Body of pancreas (tissue), 4 donors: ENCODE results near the gene MRPL27. TPM values are rescaled to one million over a fixed set of nuclear protein-coding genes. Genes with fewer than 3 reads are reported as not detected.

Source experiments
- ATAC-seq: fragments of 150-250 bp; one replicate; pipeline ENCODE4 v1.9.1; 2016
- DNase-seq, 4 donors: peaks; one replicate each; pipeline ENCODE4 v3.0.0-alpha.2; 2019
- H3K27ac ChIP-seq, 4 donors: fragments of 200-600 bp; sonication (generic); 1 replicate in 3 of 4; 2 replicates in 1 of 4; pipeline versions ENCODE4 v1.5.1 to v1.6.1; 2016 to 2019; ENCODE audit warnings: mild to moderate bottlenecking in 1 of 4, mixed read lengths in 1 of 4, moderate library complexity in 1 of 4
- H3K27me3 ChIP-seq, 2 donors: fragments of 200-600 bp; sonication (generic); one replicate each; pipeline ENCODE4 v1.6.0; 2016; ENCODE audit warnings: mild to moderate bottlenecking in 1 of 2
- H3K36me3 ChIP-seq, 2 donors: fragments of 200-600 bp; sonication (generic); replicated peaks in 1 of 2; 2 replicates each; pipeline ENCODE4 v1.5.1; 2016; ENCODE audit warnings: low read depth in 2 of 2; ENCODE audit not compliant: insufficient read depth in 1 of 2
- H3K4me1 ChIP-seq: fragments of 200-600 bp; sonication (generic); one replicate; pipeline ENCODE4 v1.6.0; 2016
- H3K4me3 ChIP-seq, 2 donors: fragments of 200-600 bp; sonication (generic); 1 replicate in 1 of 2; 2 replicates in 1 of 2; pipeline ENCODE4 v1.5.1; 2016 to 2019
- H3K9me3 ChIP-seq, 3 donors: fragments of 200-600 bp; sonication (generic); 1 replicate in 2 of 3; 2 replicates in 1 of 3; pipeline ENCODE4 v1.5.1; 2016
- POLR2A ChIP-seq, 3 donors: fragments of 450-650 bp; IDR thresholded peaks; one replicate each; pipeline ENCODE4 v1.6.1; 2016; ENCODE audit warnings: antibody characterized with exemption in 3 of 3, mild to moderate bottlenecking in 2 of 3
- WGBS, 2 donors: methylation state at CpG; one replicate each; pipeline ENCODE4 v1.1.5; 2017; 5-methylcytosine and 5-hydroxymethylcytosine counted together
- intact Hi-C: fragments of 100-400 bp; cut with DNase I; formaldehyde crosslinking; loops from one replicate; pipeline ENCODE4 v1.15.1; 2023
- total RNA-seq, 2 donors: library from RNA; depleted of rRNA; stranded (reverse); fragments of >200 nt; gene quantifications; one replicate each; pipeline ENCODE4 v1.1.0, GENCODE V29; 2016
- TF ChIP-seq, protein P1 (sequence below), 7 experiments: fragments of 450-650 bp in 4 of 7; fragments of 200-600 bp in 3 of 7; sonication (generic) in 3 of 7; IDR thresholded peaks; one replicate each; pipeline ENCODE4 v1.5.1; 2016 to 2019; ENCODE audit warnings: antibody characterized with exemption in 7 of 7

Gene MRPL27
- total RNA-seq, 2 donors from 2014 or later = 26.5 to 31.3 TPM

DNA sequence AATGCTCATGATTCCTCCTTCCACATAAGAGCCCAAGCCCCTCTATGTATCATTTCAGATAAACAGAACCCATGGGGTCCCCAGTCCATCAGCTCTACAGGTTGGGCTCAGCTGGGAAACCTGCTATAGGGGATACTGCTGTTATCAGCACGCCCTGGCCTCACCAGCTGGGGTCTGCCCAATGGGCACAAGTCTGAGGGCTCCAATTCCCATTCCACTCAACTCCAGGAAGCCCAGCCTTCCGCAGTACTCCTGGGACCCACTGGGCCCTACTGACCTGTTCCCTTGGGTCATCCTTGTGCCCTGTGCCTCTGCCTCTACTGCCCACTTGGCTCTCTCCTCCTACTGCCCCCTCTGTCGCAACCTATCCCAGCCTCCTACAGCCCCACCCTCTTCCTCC lies 43.3 kb downstream of the MRPL27 start:
- Histone ChIP-seq H3K4me1 (no peaks in the 10 kb centered on the region), H3K4me3 (no peak overlapping the region), H3K27ac (no peak overlapping the region), H3K9me3 (no peaks in the 10 kb centered on the region), H3K27me3 (no peaks in the 10 kb centered on the region), H3K36me3 (no peaks in the 10 kb centered on the region)
- ATAC-seq (no peak), DNase-seq (no peak)
- WGBS, 2 donors = 69 to 87% methylated on average over 3 of the region's 3 CpGs
- TF ChIP-seq POLR2A (IDR thresholded peaks at IDR 0.05) = no peak
- TF ChIP-seq, protein P1, sequence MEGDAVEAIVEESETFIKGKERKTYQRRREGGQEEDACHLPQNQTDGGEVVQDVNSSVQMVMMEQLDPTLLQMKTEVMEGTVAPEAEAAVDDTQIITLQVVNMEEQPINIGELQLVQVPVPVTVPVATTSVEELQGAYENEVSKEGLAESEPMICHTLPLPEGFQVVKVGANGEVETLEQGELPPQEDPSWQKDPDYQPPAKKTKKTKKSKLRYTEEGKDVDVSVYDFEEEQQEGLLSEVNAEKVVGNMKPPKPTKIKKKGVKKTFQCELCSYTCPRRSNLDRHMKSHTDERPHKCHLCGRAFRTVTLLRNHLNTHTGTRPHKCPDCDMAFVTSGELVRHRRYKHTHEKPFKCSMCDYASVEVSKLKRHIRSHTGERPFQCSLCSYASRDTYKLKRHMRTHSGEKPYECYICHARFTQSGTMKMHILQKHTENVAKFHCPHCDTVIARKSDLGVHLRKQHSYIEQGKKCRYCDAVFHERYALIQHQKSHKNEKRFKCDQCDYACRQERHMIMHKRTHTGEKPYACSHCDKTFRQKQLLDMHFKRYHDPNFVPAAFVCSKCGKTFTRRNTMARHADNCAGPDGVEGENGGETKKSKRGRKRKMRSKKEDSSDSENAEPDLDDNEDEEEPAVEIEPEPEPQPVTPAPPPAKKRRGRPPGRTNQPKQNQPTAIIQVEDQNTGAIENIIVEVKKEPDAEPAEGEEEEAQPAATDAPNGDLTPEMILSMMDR (IDR thresholded peaks at IDR 0.05) = no peak
- intact Hi-C loops = no loop called here

DNA sequence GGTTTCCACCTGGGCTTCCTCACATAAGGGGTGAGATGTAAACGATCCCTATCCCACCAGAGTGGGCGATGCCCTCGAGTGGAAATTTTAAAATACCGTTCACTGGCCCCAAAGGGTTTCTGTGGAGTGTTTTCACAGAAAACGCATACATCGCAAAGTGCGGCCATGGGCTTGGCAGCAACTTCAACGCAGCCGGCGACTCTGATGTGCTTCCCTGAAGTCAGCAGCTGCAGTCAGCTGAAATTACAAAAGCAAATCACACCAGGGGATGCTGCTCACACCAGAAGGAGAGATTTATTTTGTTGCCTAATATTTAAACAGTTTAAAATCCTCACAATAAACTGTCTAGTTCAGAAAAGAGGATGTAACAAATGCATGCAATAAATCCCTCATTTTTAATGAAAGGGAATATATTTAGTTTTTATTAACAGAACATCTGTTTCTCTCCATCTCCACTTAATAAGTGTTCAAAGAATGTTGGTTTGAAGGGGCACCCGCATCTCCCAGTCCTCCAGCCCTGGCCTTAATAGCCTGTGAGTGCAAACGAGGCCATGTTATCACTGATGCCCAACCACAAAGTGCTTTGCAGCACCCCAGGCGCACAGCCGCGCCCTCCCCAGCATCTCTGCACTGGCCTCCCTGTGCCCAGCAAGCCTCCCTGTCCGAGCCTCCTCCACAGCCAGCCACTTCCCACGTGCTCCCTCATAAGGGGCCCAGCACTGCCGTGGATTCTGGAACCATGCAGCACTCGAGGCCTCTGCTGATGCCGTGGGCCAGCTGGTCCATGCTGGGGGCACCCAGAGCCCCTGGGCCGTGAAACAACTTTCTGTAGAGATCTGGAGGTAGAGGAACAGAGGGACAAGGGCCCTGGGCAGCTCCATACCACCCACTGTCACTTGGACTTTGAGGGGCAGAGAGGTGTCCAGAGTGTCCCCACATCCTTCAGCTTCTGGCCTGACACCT lies 44.3 kb downstream of the MRPL27 start:
- Histone ChIP-seq H3K27me3 (no peaks in the 10 kb centered on the region), H3K27ac (no peak overlapping the region), H3K9me3 (no peaks in the 10 kb centered on the region), H3K4me3 (no peak overlapping the region), H3K36me3 (no peaks in the 10 kb centered on the region), H3K4me1 (no peaks in the 10 kb centered on the region)
- WGBS, 2 donors = 74 to 79% methylated on average over 18 to 21 of the region's 21 CpGs
- TF ChIP-seq, protein P1 (IDR thresholded peaks at IDR 0.05) = no peak
- TF ChIP-seq POLR2A (IDR thresholded peaks at IDR 0.05) = no peak
- DNase-seq (no peak), ATAC-seq (no peak)
- intact Hi-C loops = no loop called here

DNA sequence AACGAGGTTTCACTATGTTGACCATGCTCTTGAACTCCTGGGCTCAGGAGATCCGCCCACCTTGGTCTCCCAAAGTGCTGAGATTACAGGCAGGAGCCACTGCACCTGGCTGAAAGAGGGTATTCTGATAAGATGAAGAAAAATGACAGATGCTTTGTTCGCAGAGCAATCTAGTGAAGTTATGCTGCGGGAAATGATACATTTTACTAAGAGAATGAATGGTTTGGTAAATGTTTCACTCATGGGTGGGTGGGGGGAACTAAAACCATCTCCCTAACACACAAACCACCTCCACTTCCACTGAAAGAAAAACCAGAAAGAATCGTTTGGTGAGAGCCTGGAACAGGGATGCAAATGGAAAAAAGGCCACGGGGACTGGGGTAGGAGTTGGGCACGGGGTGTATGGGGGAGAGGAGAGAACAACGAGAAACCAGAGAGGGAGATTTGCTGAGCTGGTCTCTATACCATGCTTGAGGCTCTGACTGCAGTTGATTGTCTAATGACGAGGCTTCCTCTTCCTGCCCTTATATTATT lies 46.1 kb downstream of the MRPL27 start:
- no peaks in the 10 kb centered on the region for H3K27me3 ChIP-seq
- H3K9me3 ChIP-seq = no peaks in the 10 kb centered on the region
- WGBS, 2 donors = 38 to 44% methylated on average over 9 of the region's 9 CpGs
- H3K36me3 ChIP-seq = no peaks in the 10 kb centered on the region
- no peak overlapping the region for H3K4me3 ChIP-seq
- no peaks in the 10 kb centered on the region for H3K4me1 ChIP-seq
- intact Hi-C loops = no loop called here
- DNase-seq (no peak), ATAC-seq (no peak)
- TF ChIP-seq, protein P1 (IDR thresholded peaks at IDR 0.05) = no peak
- TF ChIP-seq POLR2A (IDR thresholded peaks at IDR 0.05) = no peak
- H3K27ac ChIP-seq = no peak overlapping the region

DNA sequence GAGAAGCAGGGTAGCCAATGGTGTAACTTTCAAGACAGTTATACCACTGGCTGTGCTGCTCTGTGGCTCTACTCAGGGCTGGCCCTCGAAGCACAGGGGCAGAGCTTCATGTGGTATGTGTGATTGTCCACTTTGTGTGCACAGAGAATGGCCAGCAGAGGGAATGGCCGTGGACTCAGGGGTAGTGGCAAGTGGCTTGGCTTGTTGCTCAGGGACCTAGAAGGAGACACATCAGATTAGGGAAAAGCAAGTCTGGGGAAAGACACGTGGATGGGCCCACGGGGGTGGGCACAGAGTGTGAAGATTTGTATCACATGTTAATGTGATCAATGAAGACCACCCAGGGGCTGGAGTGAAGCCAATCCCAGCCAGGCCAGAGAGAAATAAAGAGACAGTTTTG lies 47.1 kb downstream of the MRPL27 start:
- DNase-seq (no peak), ATAC-seq (no peak)

More for the DNA sequence above, 47.1 kb downstream of the MRPL27 start:
- H3K9me3 ChIP-seq = no peaks in the 10 kb centered on the region
- H3K27me3 ChIP-seq = no peaks in the 10 kb centered on the region
- WGBS, 2 donors = 34 to 38% methylated on average over 3 to 4 of the region's 4 CpGs
- TF ChIP-seq, protein P1 (IDR thresholded peaks at IDR 0.05) = no peak
- TF ChIP-seq POLR2A (IDR thresholded peaks at IDR 0.05) = no peak
- no peak overlapping the region for H3K4me3 ChIP-seq
- intact Hi-C loops = no loop called here
- no peaks in the 10 kb centered on the region for H3K4me1 ChIP-seq
- H3K36me3 ChIP-seq = no peaks in the 10 kb centered on the region
- H3K27ac ChIP-seq = no peak overlapping the region
